IMR-90 (cell line): ENCODE results near the gene PPEF2. TPM values are rescaled to one million over a fixed set of nuclear protein-coding genes. Genes with fewer than 3 reads are reported as not detected.

ENCODE experiments used
- ATAC-seq: fragments of 200-7000 bp; cut with Tn5 transposase; 2 replicates; pipeline ENCODE4 v1.9.1; 2020; ENCODE audit warnings: low read depth, mild to moderate bottlenecking, moderate library complexity
- BruUV-seq: library from RNA; stranded (reverse); fragments of 400-500 nt; replicated peaks from 2 replicates; lab custom pipeline; 2021; lab: Mats Ljungman, UMichigan
- CTCF ChIA-PET: fragments of 300-600 bp; formaldehyde crosslinking; extraction: SDS; loops from one replicate; lab custom pipeline; 2021; ENCODE audit warnings: antibody characterized with exemption; lab: Yijun Ruan, JAX
- POLR2A ChIA-PET: fragments of 300-600 bp; sonication (Branson Sonifier 250); formaldehyde crosslinking; loops from one replicate; lab custom pipeline; 2022; ENCODE audit warnings: antibody characterized with exemption; ENCODE audit not compliant: unreplicated experiment; lab: Charles Lee
- DNase-seq: peaks from one replicate; pipeline ENCODE4 v3.0.0; 2013
- H2AFZ ChIP-seq: replicated peaks from 2 replicates; pipeline ENCODE3; 2013; ENCODE audit warnings: low read length, mild to moderate bottlenecking; ENCODE audit not compliant: poor library complexity
- H2AK5ac ChIP-seq: 2 replicates; pipeline ENCODE4 v1.6.1; 2013; ENCODE audit warnings: low read depth, low read length, inconsistent platforms
- H2AK9ac ChIP-seq: replicated peaks from 2 replicates; pipeline ENCODE3; 2013; ENCODE audit warnings: mild to moderate bottlenecking, low read depth, low read length, moderate library complexity; ENCODE audit not compliant: poor library complexity
- H2BK120ac ChIP-seq: 2 replicates; pipeline ENCODE4 v1.6.1; 2013; ENCODE audit warnings: low read depth, low read length, inconsistent platforms
- H2BK15ac ChIP-seq: 3 replicates; pipeline ENCODE4 v1.6.1; 2013; ENCODE audit warnings: low read depth, low read length, inconsistent platforms
- H2BK20ac ChIP-seq: 2 replicates; pipeline ENCODE4 v1.6.1; 2013; ENCODE audit warnings: low read depth, mild to moderate bottlenecking, inconsistent platforms, low read length, moderate library complexity
- H2BK5ac ChIP-seq: 2 replicates; pipeline ENCODE4 v1.6.1; 2013; ENCODE audit warnings: mild to moderate bottlenecking, low read depth, low read length, inconsistent platforms; ENCODE audit not compliant: poor library complexity, severe bottlenecking
- H3K14ac ChIP-seq: replicated peaks from 2 replicates; pipeline ENCODE4 v1.6.1; 2013; ENCODE audit warnings: low read depth, low read length, inconsistent platforms
- H3K18ac ChIP-seq: 2 replicates; pipeline ENCODE4 v1.6.1; 2013; ENCODE audit warnings: low read depth, low read length, control low read depth
- H3K23ac ChIP-seq: 2 replicates; pipeline ENCODE4 v1.6.1; 2013; ENCODE audit warnings: low read depth, low read length, inconsistent platforms
- H3K27ac ChIP-seq: 2 replicates; pipeline ENCODE4 v1.5.1; 2013; ENCODE audit warnings: mild to moderate bottlenecking, control low read depth, low read length; ENCODE audit not compliant: insufficient read depth
- H3K27me3 ChIP-seq: 2 replicates; pipeline ENCODE4 v1.6.1; 2013; ENCODE audit warnings: low read length; ENCODE audit not compliant: control insufficient read depth, insufficient read depth
- H3K36me3 ChIP-seq: 2 replicates; pipeline ENCODE4 v1.6.1; 2013; ENCODE audit warnings: low read length, mixed read lengths; ENCODE audit not compliant: control insufficient read depth, insufficient read depth
- H3K4ac ChIP-seq: 2 replicates; pipeline ENCODE4 v1.6.1; 2013; ENCODE audit warnings: low read depth, low read length, inconsistent platforms
- H3K4me1 ChIP-seq: 2 replicates; pipeline ENCODE4 v1.6.1; 2013; ENCODE audit warnings: low read length, mixed read lengths; ENCODE audit not compliant: control insufficient read depth, insufficient read depth
- H3K4me2 ChIP-seq: 2 replicates; pipeline ENCODE4 v1.6.1; 2013; ENCODE audit warnings: low read depth, mild to moderate bottlenecking, control low read depth, low read length, moderate library complexity
- H3K4me3 ChIP-seq: 2 replicates; pipeline ENCODE4 v1.5.1; 2013; ENCODE audit warnings: low read depth, mild to moderate bottlenecking, control low read depth, low read length, moderate library complexity; ENCODE audit not compliant: insufficient read depth
- H3K56ac ChIP-seq: 2 replicates; pipeline ENCODE4 v1.6.1; 2013; ENCODE audit warnings: low read length, inconsistent platforms; ENCODE audit not compliant: insufficient read depth; ENCODE audit errors: extremely low read depth
- H3K79me1 ChIP-seq, 2 experiments: 2 replicates each; pipeline ENCODE4 v1.6.1; 2013; ENCODE audit warnings: low read length in 2 of 2, inconsistent platforms in 1 of 2, low read depth in 1 of 2
- H3K9ac ChIP-seq: 2 replicates; pipeline ENCODE4 v1.6.1; 2013; ENCODE audit warnings: low read depth, low read length, control low read depth
- H3K9me1 ChIP-seq: 2 replicates; pipeline ENCODE4 v1.6.1; 2013; ENCODE audit warnings: low read length, inconsistent platforms; ENCODE audit not compliant: insufficient read depth
- H3K9me3 ChIP-seq: 2 replicates; pipeline ENCODE4 v1.6.1; 2013; ENCODE audit warnings: low read length; ENCODE audit not compliant: control insufficient read depth, insufficient read depth
- H4K20me1 ChIP-seq: 2 replicates; pipeline ENCODE4 v1.6.1; 2013; ENCODE audit warnings: low read length, inconsistent platforms; ENCODE audit not compliant: insufficient read depth
- H4K5ac ChIP-seq: 2 replicates; pipeline ENCODE4 v1.6.1; 2013; ENCODE audit warnings: mild to moderate bottlenecking, low read depth, low read length, control low read depth
- H4K8ac ChIP-seq, 2 experiments: 2 replicates each; pipeline ENCODE4 v1.6.1; 2013; ENCODE audit warnings: low read depth in 2 of 2, low read length in 2 of 2, control low read depth in 1 of 2, inconsistent platforms in 1 of 2
- H4K91ac ChIP-seq: 2 replicates; pipeline ENCODE4 v1.6.1; 2013; ENCODE audit warnings: low read depth, low read length, inconsistent platforms; ENCODE audit not compliant: insufficient read depth
- BHLHE40 ChIP-seq: fragments of 150-350 bp; IDR thresholded peaks from 2 replicates; pipeline ENCODE4 v1.6.1; 2016; ENCODE audit warnings: mild to moderate bottlenecking, low read depth, low read length
- CEBPB ChIP-seq: IDR thresholded peaks from 2 replicates; pipeline ENCODE4 v1.6.1; 2012; ENCODE audit warnings: low read depth, low read length, improper control_type of control experiment
- CTCF ChIP-seq: conservative IDR thresholded peaks from 2 replicates; pipeline ENCODE4 v1.5.1; 2012; ENCODE audit warnings: mild to moderate bottlenecking, low read depth, low read length, improper control_type of control experiment
- ELK1 ChIP-seq: fragments of 150-350 bp; IDR thresholded peaks from 2 replicates; pipeline ENCODE4 v1.6.1; 2016; ENCODE audit warnings: low read depth, mild to moderate bottlenecking, low read length, moderate library complexity, borderline replicate concordance
- MXI1 ChIP-seq: IDR thresholded peaks from 2 replicates; pipeline ENCODE4 v1.6.1; 2012; ENCODE audit warnings: low read depth, mild to moderate bottlenecking, low read length, moderate library complexity, borderline replicate concordance
- NFE2L2 ChIP-seq: fragments of 150-350 bp; IDR thresholded peaks from 2 replicates; pipeline ENCODE4 v1.6.1; 2016; ENCODE audit warnings: low read depth, mild to moderate bottlenecking, low read length
- POLR2A ChIP-seq: IDR thresholded peaks from 2 replicates; pipeline ENCODE4 v1.6.1; 2012; ENCODE audit warnings: mild to moderate bottlenecking, low read depth, low read length
- RFX5 ChIP-seq: IDR thresholded peaks from 2 replicates; pipeline ENCODE4 v1.8.0; 2012; ENCODE audit warnings: low read depth, mild to moderate bottlenecking, low read length, moderate library complexity
- WGBS, 2 experiments: methylation state at CpG; one replicate each; pipeline versions ENCODE4 v1.1.5 to v1.1.7; 2013; ENCODE audit warnings: missing lambda C conversion rate in 2 of 2; ENCODE audit not compliant: insufficient read length in 1 of 2; ENCODE audit errors: extremely low coverage in 2 of 2; 5-methylcytosine and 5-hydroxymethylcytosine counted together
- dilution Hi-C: fragments of 300-500 bp; cut with HindIII; formaldehyde crosslinking; loops from one replicate; pipeline ENCODE4 v1.14.3; 2018; ENCODE audit warnings: low sequenced_read_pairs; ENCODE audit not compliant: unreplicated experiment
- in situ Hi-C: fragments of 300-500 bp; cut with MboI; formaldehyde crosslinking; loops from 3 replicates; pipeline ENCODE4 v1.14.3; 2019; ENCODE audit warnings: low sequenced_read_pairs, inconsistent platforms, mixed read lengths
- intact Hi-C: fragments of 100-400 bp; cut with micrococcal nuclease; formaldehyde crosslinking; loops from 2 replicates; pipeline ENCODE4 v1.10.0; 2022
- polyA plus RNA-seq, 3 experiments: library from polyadenylated mRNA; depleted of rRNA; stranded (reverse); fragments of >200 nt; gene quantifications; 2 replicates each; pipeline ENCODE4 v1.2.3, GENCODE V29; 2012; ENCODE audit warnings: low replicate concordance in 1 of 3
- total RNA-seq: library from RNA; depleted of rRNA; stranded (reverse); fragments of >200 nt; gene quantifications from 2 replicates; pipeline ENCODE4 v1.2.3, GENCODE V29; 2012

PPEF2 gene
- total and polyA plus RNA-seq, 2 of the 4 experiments (the other 2 are of a cell fraction) = not detected

GRCh38 chr4:75922588-75922987 is 20.3 kb upstream of the PPEF2 start:
- Histone ChIP-seq H2BK120ac (no peak overlapping the region), H3K4me2 (no peak overlapping the region), H3K9me1 (peaks cover 8% of the 10 kb centered on the region; the same call in 1 of the 2 replicates), H3K27me3 (no peaks in the 10 kb centered on the region), H3K27ac (no peak overlapping the region), H3K4ac (no peak overlapping the region), H3K4me3 (no peak overlapping the region), H2BK20ac (no peak overlapping the region), H3K9me3 (no peaks in the 10 kb centered on the region), H2AFZ (no peak overlapping the region), H3K4me1 (peaks cover 3% of the 10 kb centered on the region), H3K14ac (no peak overlapping the region), H2BK15ac (no peak overlapping the region), H2AK5ac (no peak overlapping the region), H4K8ac (no peak overlapping the region), H3K23ac (no peak overlapping the region), H3K9ac (no peak overlapping the region), H4K91ac (no peak overlapping the region), H2BK5ac (no peak overlapping the region), H3K56ac (no peak overlapping the region), H3K36me3 (peaks cover 2% of the 10 kb centered on the region), H2AK9ac (no peak overlapping the region), H4K20me1 (no peaks in the 10 kb centered on the region), H4K5ac (no peak overlapping the region), H3K79me1 (no peaks in the 10 kb centered on the region), H3K18ac (no peak overlapping the region)
- no peak for TF ChIP-seq CTCF
- no peak for TF ChIP-seq ELK1
- TF ChIP-seq CEBPB = no peak
- TF ChIP-seq MXI1 = no peak
- TF ChIP-seq BHLHE40 = no peak
- no peak for TF ChIP-seq RFX5
- no peak for TF ChIP-seq NFE2L2
- no peak for TF ChIP-seq POLR2A
- no peak for DNase-seq
- dilution Hi-C loops (no loop called here), in situ Hi-C loops (no loop called here), intact Hi-C loops (no loop called here)
- no CpG with 5 or more reads among the region's 1 CpG for WGBS, 2 experiments
- POLR2A ChIA-PET = no interaction called here
- no peak for ATAC-seq
- CTCF ChIA-PET = no interaction called here
- BruUV-seq = no TSS peak
